Measurements from ENCODE around the gene POLR3H. TPM values are rescaled to one million over a fixed set of nuclear protein-coding genes. Genes with fewer than 3 reads are reported as not detected.
A peak's percentile ranks its signal among the peaks of the same experiment; 100 is the strongest.

The POLR3H gene
- total RNA-seq, 2 donors from 2014 or later = 11.6 to 15.6 TPM

- Mint-ChIP-seq H3K36me3 (ENCODE audit: insufficient read depth in 2 of 2) (peaks cover 0 to 3% of the 10 kb centered on the region in 2 donors), H3K4me3 (no peak overlapping the region), H3K27ac (no peak overlapping the region), H3K4me1 (ENCODE audit: low read depth) (no peaks in the 10 kb centered on the region), H3K9me3 (no peaks in the 10 kb centered on the region), H3K27me3 (ENCODE audit: low read depth) (no peaks in the 10 kb centered on the region)
- DNase-seq (no peak), ATAC-seq (replicated peaks in 1 of 2) (no peak)
Measured at GRCh38 chr22:41491374-41492100, 52.7 kb downstream of the POLR3H start.

- peaks cover 0 to 3% of the 10 kb centered on the region in 2 donors for H3K36me3 Mint-ChIP-seq (ENCODE audit: insufficient read depth in 2 of 2)
- no peaks in the 10 kb centered on the region for H3K27me3 Mint-ChIP-seq (ENCODE audit: low read depth)
- H3K9me3 Mint-ChIP-seq = no peaks in the 10 kb centered on the region
- no peak for ATAC-seq (replicated peaks in 1 of 2)
- no peak for DNase-seq
- no peak overlapping the region for H3K27ac Mint-ChIP-seq
- peaks cover 8% of the 10 kb centered on the region for H3K4me1 Mint-ChIP-seq (ENCODE audit: low read depth)
- no peak overlapping the region for H3K4me3 Mint-ChIP-seq
Measured at GRCh38 chr22:41488596-41489385, 55.5 kb downstream of the POLR3H start.

- ATAC-seq (replicated peaks in 1 of 2) (no peak), DNase-seq (no peak)
- peaks cover 10% of the 10 kb centered on the region for H3K4me1 Mint-ChIP-seq (ENCODE audit: low read depth)
- H3K9me3 Mint-ChIP-seq = no peaks in the 10 kb centered on the region
- no peak overlapping the region for H3K27ac Mint-ChIP-seq
- no peaks in the 10 kb centered on the region for H3K27me3 Mint-ChIP-seq (ENCODE audit: low read depth)
- no peak overlapping the region for H3K4me3 Mint-ChIP-seq
- H3K36me3 Mint-ChIP-seq (ENCODE audit: insufficient read depth in 2 of 2) = peaks cover 0 to 3% of the 10 kb centered on the region in 2 donors
Measured at GRCh38 chr22:41488076-41488475, 56.2 kb downstream of the POLR3H start.

- Mint-ChIP-seq H3K4me1 (ENCODE audit: low read depth) (peaks cover 14% of the 10 kb centered on the region), H3K4me3 (no peak overlapping the region), H3K27me3 (ENCODE audit: low read depth) (no peaks in the 10 kb centered on the region), H3K9me3 (no peaks in the 10 kb centered on the region), H3K36me3 (ENCODE audit: insufficient read depth in 2 of 2) (peaks cover 0 to 3% of the 10 kb centered on the region in 2 donors), H3K27ac (no peak overlapping the region)
- ATAC-seq (replicated peaks in 1 of 2) (no peak), DNase-seq (no peak)
Measured at GRCh38 chr22:41487037-41487935, 57.0 kb downstream of the POLR3H start.

GRCh38 chr22:41485033-41485432, 59.2 kb downstream of the POLR3H start:
- ATAC-seq (replicated peaks in 1 of 2) = no peak
- no peak for DNase-seq
- no peaks in the 10 kb centered on the region for H3K9me3 Mint-ChIP-seq
- H3K4me3 Mint-ChIP-seq = no peak overlapping the region
- H3K27me3 Mint-ChIP-seq (ENCODE audit: low read depth) = no peaks in the 10 kb centered on the region
- no peak overlapping the region for H3K27ac Mint-ChIP-seq
- peaks cover 0 to 3% of the 10 kb centered on the region in 2 donors for H3K36me3 Mint-ChIP-seq (ENCODE audit: insufficient read depth in 2 of 2)
- peaks cover 28% of the 10 kb centered on the region for H3K4me1 Mint-ChIP-seq (ENCODE audit: low read depth)

- H3K4me1 Mint-ChIP-seq (ENCODE audit: low read depth) = peaks cover 38% of the 10 kb centered on the region
- no peak overlapping the region for H3K27ac Mint-ChIP-seq
- no peaks in the 10 kb centered on the region for H3K9me3 Mint-ChIP-seq
- no peak for ATAC-seq (replicated peaks in 1 of 2)
- H3K36me3 Mint-ChIP-seq (ENCODE audit: insufficient read depth in 2 of 2) = peaks cover 0 to 3% of the 10 kb centered on the region in 2 donors
- H3K4me3 Mint-ChIP-seq = no peak overlapping the region
- no peaks in the 10 kb centered on the region for H3K27me3 Mint-ChIP-seq (ENCODE audit: low read depth)
- DNase-seq = no peak
Measured at GRCh38 chr22:41482319-41482935, 61.8 kb downstream of the POLR3H start.

- DNase-seq (no peak), ATAC-seq (replicated peaks in 1 of 2) (no peak)
- Mint-ChIP-seq H3K36me3 (ENCODE audit: insufficient read depth in 2 of 2) (peaks cover 0 to 3% of the 10 kb centered on the region in 2 donors), H3K27me3 (ENCODE audit: low read depth) (no peaks in the 10 kb centered on the region), H3K4me3 (no peak overlapping the region), H3K9me3 (no peaks in the 10 kb centered on the region), H3K27ac (no peak overlapping the region), H3K4me1 (ENCODE audit: low read depth) (peaks cover 38% of the 10 kb centered on the region)
Measured at GRCh38 chr22:41481925-41482318, 62.3 kb downstream of the POLR3H start.

- ATAC-seq (replicated peaks in 1 of 2) = no peak
- Mint-ChIP-seq H3K4me1 (ENCODE audit: low read depth) (peaks cover 38% of the 10 kb centered on the region), H3K4me3 (no peak overlapping the region), H3K27me3 (ENCODE audit: low read depth) (no peaks in the 10 kb centered on the region), H3K36me3 (ENCODE audit: insufficient read depth in 2 of 2) (no peaks in the 10 kb centered on the region), H3K27ac (no peak overlapping the region), H3K9me3 (no peaks in the 10 kb centered on the region)
- DNase-seq = no peak
Measured at GRCh38 chr22:41481131-41481830, 63.0 kb downstream of the POLR3H start.

- H3K9me3 Mint-ChIP-seq = no peaks in the 10 kb centered on the region
- H3K4me1 Mint-ChIP-seq (ENCODE audit: low read depth) = peaks cover 34% of the 10 kb centered on the region
- no peaks in the 10 kb centered on the region for H3K27me3 Mint-ChIP-seq (ENCODE audit: low read depth)
- H3K4me3 Mint-ChIP-seq = no peak overlapping the region
- H3K27ac Mint-ChIP-seq = peak overlapping the region; percentile 6
- no peak for DNase-seq
- no peak for ATAC-seq (replicated peaks in 1 of 2)
- no peaks in the 10 kb centered on the region for H3K36me3 Mint-ChIP-seq (ENCODE audit: insufficient read depth in 2 of 2)
Measured at GRCh38 chr22:41480397-41480735, 63.9 kb downstream of the POLR3H start.

GRCh38 chr22:41479671-41480396, 64.4 kb downstream of the POLR3H start:
- H3K27ac Mint-ChIP-seq = no peak overlapping the region
- H3K4me3 Mint-ChIP-seq = no peak overlapping the region
- DNase-seq = no peak
- no peaks in the 10 kb centered on the region for H3K36me3 Mint-ChIP-seq (ENCODE audit: insufficient read depth in 2 of 2)
- H3K27me3 Mint-ChIP-seq (ENCODE audit: low read depth) = no peaks in the 10 kb centered on the region
- H3K4me1 Mint-ChIP-seq (ENCODE audit: low read depth) = peaks cover 34% of the 10 kb centered on the region
- no peak for ATAC-seq (replicated peaks in 1 of 2)
- no peaks in the 10 kb centered on the region for H3K9me3 Mint-ChIP-seq

GRCh38 chr22:41478891-41479521, 65.3 kb downstream of the POLR3H start:
- DNase-seq (no peak), ATAC-seq (replicated peaks in 1 of 2) (peak; percentile 24 to 61)
- Mint-ChIP-seq H3K4me3 (no peak overlapping the region), H3K27ac (no peak overlapping the region), H3K9me3 (no peaks in the 10 kb centered on the region), H3K36me3 (ENCODE audit: insufficient read depth in 2 of 2) (peaks cover 0 to under 1% of the 10 kb centered on the region in 2 donors), H3K4me1 (ENCODE audit: low read depth) (peaks cover 35% of the 10 kb centered on the region), H3K27me3 (ENCODE audit: low read depth) (no peaks in the 10 kb centered on the region)

Measured in activated T-cell treated with anti-CD3 and anti-CD28 coated beads, Interleukin-2, amount 50 U/mL, for 72 hours (primary cell).